Retinal pigment epithelial cell (primary cell): ENCODE data around the gene ASB4.

Experiments
- DNase-seq: peaks from one replicate; pipeline ENCODE4 v3.0.0-alpha.2; 2010; ENCODE audit warnings: low read depth
- H3K4me3 ChIP-seq: 2 replicates; pipeline ENCODE4 v1.5.1; 2011; ENCODE audit warnings: mild to moderate bottlenecking, low read length, control low read depth, moderate library complexity
- TF ChIP-seq, protein P1 (sequence below): conservative IDR thresholded peaks from 2 replicates; pipeline ENCODE4 v1.5.1; 2011; ENCODE audit warnings: low read depth, low read length, control low read depth, inconsistent platforms

Gene ASB4

GRCh38 chr7:95479992-95480624 lies 5.6 kb upstream of the ASB4 start:
- no peak overlapping the region for H3K4me3 ChIP-seq
- no peak for DNase-seq
- TF ChIP-seq, protein P1, sequence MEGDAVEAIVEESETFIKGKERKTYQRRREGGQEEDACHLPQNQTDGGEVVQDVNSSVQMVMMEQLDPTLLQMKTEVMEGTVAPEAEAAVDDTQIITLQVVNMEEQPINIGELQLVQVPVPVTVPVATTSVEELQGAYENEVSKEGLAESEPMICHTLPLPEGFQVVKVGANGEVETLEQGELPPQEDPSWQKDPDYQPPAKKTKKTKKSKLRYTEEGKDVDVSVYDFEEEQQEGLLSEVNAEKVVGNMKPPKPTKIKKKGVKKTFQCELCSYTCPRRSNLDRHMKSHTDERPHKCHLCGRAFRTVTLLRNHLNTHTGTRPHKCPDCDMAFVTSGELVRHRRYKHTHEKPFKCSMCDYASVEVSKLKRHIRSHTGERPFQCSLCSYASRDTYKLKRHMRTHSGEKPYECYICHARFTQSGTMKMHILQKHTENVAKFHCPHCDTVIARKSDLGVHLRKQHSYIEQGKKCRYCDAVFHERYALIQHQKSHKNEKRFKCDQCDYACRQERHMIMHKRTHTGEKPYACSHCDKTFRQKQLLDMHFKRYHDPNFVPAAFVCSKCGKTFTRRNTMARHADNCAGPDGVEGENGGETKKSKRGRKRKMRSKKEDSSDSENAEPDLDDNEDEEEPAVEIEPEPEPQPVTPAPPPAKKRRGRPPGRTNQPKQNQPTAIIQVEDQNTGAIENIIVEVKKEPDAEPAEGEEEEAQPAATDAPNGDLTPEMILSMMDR, result no peak

GRCh38 chr7:95481271-95482165 lies 4.2 kb upstream of the ASB4 start:
- TF ChIP-seq, protein P1, result no peak
- no peak for DNase-seq
- H3K4me3 ChIP-seq, result no peak overlapping the region

GRCh38 chr7:95482424-95482823 lies 3.3 kb upstream of the ASB4 start:
- DNase-seq, result no peak
- H3K4me3 ChIP-seq, result no peak overlapping the region
- TF ChIP-seq, protein P1, result no peak

DNA sequence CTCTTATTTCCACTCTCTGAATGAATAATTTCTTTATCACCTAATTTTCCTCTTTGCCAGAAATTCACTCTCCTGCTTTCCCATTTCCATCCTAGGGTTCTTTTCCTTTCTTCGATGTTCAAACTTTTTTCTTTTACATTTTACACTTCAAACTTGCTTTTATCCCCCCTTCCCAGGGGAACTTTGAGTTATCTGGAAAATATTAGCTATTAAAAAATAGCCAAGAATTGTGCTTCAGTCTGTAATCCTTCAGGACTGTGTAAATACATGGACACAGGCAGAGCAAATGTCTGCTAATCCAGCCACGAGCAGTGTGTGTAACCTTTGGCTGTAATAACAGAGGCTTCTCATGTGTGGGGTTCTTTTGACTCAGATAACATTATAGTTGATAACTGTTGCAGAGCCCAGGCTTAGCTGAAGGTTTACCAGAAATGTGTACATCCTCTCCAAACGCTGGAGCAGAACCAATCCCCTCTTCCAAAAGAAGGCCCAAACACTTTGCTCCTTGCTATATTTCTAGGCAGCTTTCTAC lies 4.6 kb downstream of the ASB4 start:
- DNase-seq, result no peak
- H3K4me3 ChIP-seq, result no peak overlapping the region
- TF ChIP-seq, protein P1, result no peak

DNA sequence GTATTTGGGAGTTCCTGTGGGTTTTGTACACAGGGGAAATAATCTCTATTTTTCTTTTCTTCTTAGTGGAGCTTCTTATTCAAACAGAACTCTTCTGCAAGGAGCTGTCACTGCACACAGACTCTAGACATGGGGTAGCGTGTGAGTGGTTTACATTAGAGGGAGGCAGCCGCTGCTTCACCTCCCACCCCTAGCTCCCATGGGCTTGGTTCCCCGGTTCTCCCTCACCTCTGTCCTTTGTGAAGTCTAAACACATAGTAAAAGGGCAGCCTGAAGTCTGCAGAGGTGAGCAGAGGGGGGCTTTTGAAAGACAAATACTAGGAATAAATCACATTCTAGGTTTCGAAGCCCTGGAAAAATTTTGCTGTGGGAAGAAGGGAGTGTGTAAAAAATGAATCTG lies 5.5 kb downstream of the ASB4 start:
- no peak overlapping the region for H3K4me3 ChIP-seq
- DNase-seq, result no peak
- TF ChIP-seq, protein P1, result no peak

DNA sequence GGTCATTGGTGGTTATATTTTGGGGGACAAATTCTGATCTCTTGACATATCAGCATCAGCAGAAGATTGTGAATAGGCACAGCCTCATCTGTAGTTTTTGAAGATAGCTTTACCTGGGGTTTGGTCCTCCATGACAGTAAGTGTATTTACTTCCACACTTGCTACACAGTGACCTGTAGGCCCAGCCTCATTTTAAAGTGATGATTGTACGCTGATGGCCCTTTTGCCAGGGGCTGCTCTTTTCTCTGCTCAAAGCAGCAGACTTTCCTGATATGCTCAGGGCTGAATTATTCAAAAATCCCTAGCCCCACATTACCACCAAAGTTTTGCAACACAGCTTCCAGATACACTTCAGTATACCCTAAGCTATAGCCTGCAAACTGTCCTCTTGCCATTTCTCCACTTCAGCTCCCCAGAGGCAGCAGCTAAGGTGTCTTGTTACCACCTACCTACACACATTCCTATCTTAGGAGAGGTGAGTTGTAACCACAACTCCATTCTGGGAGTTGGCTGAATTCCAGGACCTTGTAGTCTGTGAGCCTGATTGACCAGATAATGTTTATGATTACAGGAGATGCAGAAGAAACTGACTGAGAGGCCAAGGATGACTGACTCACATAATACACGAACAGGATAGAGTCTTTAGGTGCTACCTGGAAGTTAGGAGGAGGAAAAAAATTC lies 6.0 kb downstream of the ASB4 start:
- DNase-seq, result no peak
- TF ChIP-seq, protein P1, result no peak
- no peak overlapping the region for H3K4me3 ChIP-seq
